ENCODE measurements around the gene TPH2. TPM values are rescaled to one million over a fixed set of nuclear protein-coding genes. Genes with fewer than 3 reads are reported as not detected.

The TPH2 gene
- 0.66 and 0.83 TPM in 2 replicates for total RNA-seq (2021)
- long read RNA-seq, partial matches to known transcripts: 0 of 4 reads
- long read RNA-seq, other reads (novel, unspliced or antisense): 4 of 4 reads

DNA sequence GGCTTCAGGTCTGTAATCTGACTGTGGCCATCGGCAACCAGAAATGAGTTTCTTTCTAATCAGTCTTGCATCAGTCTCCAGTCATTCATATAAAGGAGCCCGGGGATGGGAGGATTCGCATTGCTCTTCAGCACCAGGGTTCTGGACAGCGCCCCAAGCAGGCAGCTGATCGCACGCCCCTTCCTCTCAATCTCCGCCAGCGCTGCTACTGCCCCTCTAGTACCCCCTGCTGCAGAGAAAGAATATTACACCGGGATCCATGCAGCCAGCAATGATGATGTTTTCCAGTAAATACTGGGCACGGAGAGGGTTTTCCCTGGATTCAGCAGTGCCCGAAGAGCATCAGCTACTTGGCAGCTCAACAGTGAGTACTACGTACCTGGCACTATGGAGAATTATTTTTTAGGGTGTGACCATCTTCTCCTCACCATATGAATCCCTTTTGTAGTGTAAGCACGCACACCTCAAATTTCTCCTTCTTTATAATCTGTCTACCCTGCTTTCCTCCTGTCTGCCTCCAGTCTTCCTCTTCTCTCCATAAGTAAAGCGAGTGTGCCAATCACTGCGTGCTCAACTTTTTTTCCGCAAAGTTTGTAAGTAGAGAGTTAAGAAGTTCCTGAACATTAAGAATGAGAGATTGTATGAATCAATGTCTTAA lies at the start of gene TPH2:
TPH2 (plus strand) TSS at position 118 of the 658 bp plus-strand sequence; CDS start at position 260, 142 bp downstream.
- no peaks in the 10 kb centered on the region for H3K9me3 ChIP-seq (ENCODE audit: control insufficient read depth, low read depth, low read length)
- no peaks in the 10 kb centered on the region for H3K79me1 ChIP-seq (ENCODE audit: insufficient read depth, low read depth, low read length, poor library complexity, severe bottlenecking)
- peak within 1 kb of the TSS; percentile 65 for H2AFZ ChIP-seq (ENCODE audit: low read length)
- H3K4ac ChIP-seq (ENCODE audit: low read depth, low read length): no peak within 1 kb of the TSS
- Mint-ChIP-seq H3K4me1 (peaks cover 27 to 30% of the 10 kb centered on the region in 2 experiments), H3K36me3 (ENCODE audit: insufficient read depth in 1 of 3, low read depth in 3 of 3) (no peaks in the 10 kb centered on the region), H3K9me3 (no peaks in the 10 kb centered on the region), H3K4me3 (peak within 1 kb of the TSS in 1 of 2 experiments; percentile 24; a peak in 2 of 5 replicates), H3K27me3 (ENCODE audit: low read depth) (no peaks in the 10 kb centered on the region; the same call in 1 of the 2 replicates), H3K27ac (no peak within 1 kb of the TSS)
- no peak within 1 kb of the TSS for H3T11ph ChIP-seq (ENCODE audit: low read length)
- no peak within 1 kb of the TSS for H2BK15ac ChIP-seq (ENCODE audit: low read depth, low read length)
- H3K23me2 ChIP-seq (ENCODE audit: insufficient read length, low read depth, low read length, poor library complexity, severe bottlenecking): no peaks in the 10 kb centered on the region
- no peaks in the 10 kb centered on the region for H3K27me3 ChIP-seq (ENCODE audit: insufficient read depth, low read length)
- TF ChIP-seq, protein P1, sequence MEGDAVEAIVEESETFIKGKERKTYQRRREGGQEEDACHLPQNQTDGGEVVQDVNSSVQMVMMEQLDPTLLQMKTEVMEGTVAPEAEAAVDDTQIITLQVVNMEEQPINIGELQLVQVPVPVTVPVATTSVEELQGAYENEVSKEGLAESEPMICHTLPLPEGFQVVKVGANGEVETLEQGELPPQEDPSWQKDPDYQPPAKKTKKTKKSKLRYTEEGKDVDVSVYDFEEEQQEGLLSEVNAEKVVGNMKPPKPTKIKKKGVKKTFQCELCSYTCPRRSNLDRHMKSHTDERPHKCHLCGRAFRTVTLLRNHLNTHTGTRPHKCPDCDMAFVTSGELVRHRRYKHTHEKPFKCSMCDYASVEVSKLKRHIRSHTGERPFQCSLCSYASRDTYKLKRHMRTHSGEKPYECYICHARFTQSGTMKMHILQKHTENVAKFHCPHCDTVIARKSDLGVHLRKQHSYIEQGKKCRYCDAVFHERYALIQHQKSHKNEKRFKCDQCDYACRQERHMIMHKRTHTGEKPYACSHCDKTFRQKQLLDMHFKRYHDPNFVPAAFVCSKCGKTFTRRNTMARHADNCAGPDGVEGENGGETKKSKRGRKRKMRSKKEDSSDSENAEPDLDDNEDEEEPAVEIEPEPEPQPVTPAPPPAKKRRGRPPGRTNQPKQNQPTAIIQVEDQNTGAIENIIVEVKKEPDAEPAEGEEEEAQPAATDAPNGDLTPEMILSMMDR (conservative IDR thresholded peaks at IDR 0.05): peak; percentile 87
- H4K91ac ChIP-seq (ENCODE audit: insufficient read length, low read depth, low read length): no peak within 1 kb of the TSS
- H3K18ac ChIP-seq (ENCODE audit: insufficient read length, low read depth, low read length): no peak within 1 kb of the TSS
- no peak within 1 kb of the TSS for H3K23ac ChIP-seq (ENCODE audit: insufficient read length, low read depth, low read length)
- H3K4me1 ChIP-seq (ENCODE audit: insufficient read depth, low read length): no peaks in the 10 kb centered on the region
- no peak within 1 kb of the TSS for H3K27ac ChIP-seq (ENCODE audit: insufficient read length, low read depth, low read length)
- H2BK20ac ChIP-seq (ENCODE audit: low read depth, low read length, poor library complexity, severe bottlenecking): no peak within 1 kb of the TSS
- H2BK120ac ChIP-seq (ENCODE audit: low read depth, low read length, poor library complexity, severe bottlenecking): no peak within 1 kb of the TSS
- peak within 1 kb of the TSS; percentile 14 for H3K4me2 ChIP-seq (ENCODE audit: insufficient read depth, insufficient read length, low read length)
- no peak within 1 kb of the TSS for H2BK12ac ChIP-seq (ENCODE audit: insufficient read length, low read depth, low read length)
- WGBS (ENCODE audit: extremely low coverage, insufficient read length, low lambda C conversion rate): no CpG with 5 or more reads among the region's 16 CpGs
- no peaks in the 10 kb centered on the region for H3K79me2 ChIP-seq (ENCODE audit: insufficient read depth, low read length)
- no peak within 1 kb of the TSS for H2BK5ac ChIP-seq (ENCODE audit: insufficient read length, low read length)
- H3K56ac ChIP-seq (ENCODE audit: insufficient read length, low read depth, low read length): no peak within 1 kb of the TSS
- H4K5ac ChIP-seq (ENCODE audit: insufficient read length, low read depth, low read length): no peak within 1 kb of the TSS
- no peak within 1 kb of the TSS for H3K9ac ChIP-seq (ENCODE audit: extremely low read depth, insufficient read length, low read length)
- peak; percentile 95 for DNase-seq
- H2AK5ac ChIP-seq (ENCODE audit: insufficient read length, low read length): no peak within 1 kb of the TSS
- no peak within 1 kb of the TSS for H4K8ac ChIP-seq (replicated peaks; ENCODE audit: insufficient read length, low read depth, low read length)
- H4K20me1 ChIP-seq (ENCODE audit: control insufficient read depth, insufficient read depth, insufficient read length): no peaks in the 10 kb centered on the region
- H3K14ac ChIP-seq (ENCODE audit: insufficient read depth, low read length): no peak within 1 kb of the TSS

All from H9 (cell line).